Measurements from ENCODE around the gene DENND6A.

Gene DENND6A

DNA sequence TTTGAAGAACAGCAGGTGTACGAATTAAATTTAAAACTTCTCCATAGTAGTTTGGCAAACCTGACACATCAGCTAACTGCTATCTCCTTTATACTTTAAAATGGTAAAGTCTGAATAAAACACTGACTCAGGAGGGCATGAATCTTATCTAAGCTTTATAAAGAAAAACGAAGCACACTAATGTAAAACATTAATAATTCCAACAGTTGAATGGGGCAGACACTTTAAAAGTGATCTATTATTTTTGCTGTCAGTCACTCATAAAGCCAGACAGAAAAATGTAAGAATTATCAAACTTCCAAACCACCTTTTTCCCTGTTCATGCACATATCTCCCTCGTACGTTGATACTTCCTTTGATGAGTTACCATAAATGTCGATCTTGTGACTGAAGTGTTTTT, 98.3 kb downstream of the DENND6A start:
- no peak for DNase-seq (ENCODE audit: low spot score)
- TF ChIP-seq, protein P1, sequence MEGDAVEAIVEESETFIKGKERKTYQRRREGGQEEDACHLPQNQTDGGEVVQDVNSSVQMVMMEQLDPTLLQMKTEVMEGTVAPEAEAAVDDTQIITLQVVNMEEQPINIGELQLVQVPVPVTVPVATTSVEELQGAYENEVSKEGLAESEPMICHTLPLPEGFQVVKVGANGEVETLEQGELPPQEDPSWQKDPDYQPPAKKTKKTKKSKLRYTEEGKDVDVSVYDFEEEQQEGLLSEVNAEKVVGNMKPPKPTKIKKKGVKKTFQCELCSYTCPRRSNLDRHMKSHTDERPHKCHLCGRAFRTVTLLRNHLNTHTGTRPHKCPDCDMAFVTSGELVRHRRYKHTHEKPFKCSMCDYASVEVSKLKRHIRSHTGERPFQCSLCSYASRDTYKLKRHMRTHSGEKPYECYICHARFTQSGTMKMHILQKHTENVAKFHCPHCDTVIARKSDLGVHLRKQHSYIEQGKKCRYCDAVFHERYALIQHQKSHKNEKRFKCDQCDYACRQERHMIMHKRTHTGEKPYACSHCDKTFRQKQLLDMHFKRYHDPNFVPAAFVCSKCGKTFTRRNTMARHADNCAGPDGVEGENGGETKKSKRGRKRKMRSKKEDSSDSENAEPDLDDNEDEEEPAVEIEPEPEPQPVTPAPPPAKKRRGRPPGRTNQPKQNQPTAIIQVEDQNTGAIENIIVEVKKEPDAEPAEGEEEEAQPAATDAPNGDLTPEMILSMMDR (IDR thresholded peaks at IDR 0.05; ENCODE audit: extremely low read depth, missing control alignments), result no peak

DNA sequence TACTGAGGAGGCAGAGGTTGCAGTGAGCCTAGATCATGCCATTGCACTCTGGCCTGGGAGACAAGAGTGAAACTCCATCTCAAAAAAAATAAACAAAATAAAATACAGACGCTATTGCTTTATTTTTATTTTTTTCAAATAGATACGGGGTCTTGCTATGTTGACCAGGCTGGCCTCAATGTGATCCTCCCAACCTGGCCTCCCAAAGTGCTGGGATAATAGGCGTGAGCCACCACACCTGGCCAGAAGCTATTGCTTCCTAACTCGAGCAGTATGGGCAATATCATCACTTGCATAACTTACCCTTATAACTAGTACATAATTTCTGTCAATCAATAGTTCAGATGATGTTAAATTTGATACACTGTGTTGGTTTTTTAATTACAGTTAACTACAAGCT, 98.7 kb downstream of the DENND6A start:
- TF ChIP-seq, protein P1 (IDR thresholded peaks at IDR 0.05; ENCODE audit: extremely low read depth, missing control alignments), result no peak
- DNase-seq (ENCODE audit: low spot score), result no peak

DNA sequence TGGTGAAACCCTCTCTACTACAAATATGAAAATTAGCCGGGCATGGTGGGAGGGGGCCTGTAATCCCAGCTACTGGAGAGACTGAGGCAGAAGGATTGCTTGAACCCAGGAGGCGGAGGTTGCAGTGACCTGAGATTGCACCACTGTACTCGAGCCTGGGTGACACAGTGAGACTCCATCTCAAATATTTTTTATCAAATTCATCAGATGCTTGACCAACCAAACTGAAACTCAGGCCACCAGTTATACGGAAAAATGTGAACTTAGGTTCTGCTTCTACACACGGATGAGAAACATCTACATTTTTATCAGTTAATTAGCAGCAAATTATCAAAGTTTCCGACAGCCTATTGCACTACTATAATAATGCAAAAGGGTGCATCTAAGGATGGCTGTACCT, 100.6 kb downstream of the DENND6A start:
- DNase-seq (ENCODE audit: low spot score), result no peak
- TF ChIP-seq, protein P1 (IDR thresholded peaks at IDR 0.05; ENCODE audit: extremely low read depth, missing control alignments), result no peak

DNA sequence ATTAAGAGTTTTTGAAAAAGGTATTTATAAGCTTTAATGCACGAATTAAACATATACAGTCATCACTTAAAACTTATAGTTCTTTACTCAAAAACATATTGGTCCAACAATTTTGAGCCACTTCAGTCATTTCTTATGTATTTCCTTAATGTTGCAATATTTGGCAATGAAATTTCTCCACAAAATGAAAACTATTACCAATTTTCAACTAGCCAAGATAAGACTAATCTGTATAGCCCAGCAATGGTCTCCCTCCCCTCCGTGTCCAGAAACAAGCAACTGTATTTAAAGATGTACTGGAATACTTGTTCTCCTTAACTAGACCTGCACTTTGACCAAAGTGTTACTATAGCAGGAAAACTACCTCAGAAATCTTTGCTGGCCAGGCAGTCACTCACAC, 105.0 kb downstream of the DENND6A start:
- TF ChIP-seq, protein P1 (IDR thresholded peaks at IDR 0.05; ENCODE audit: extremely low read depth, missing control alignments), result no peak

DNA sequence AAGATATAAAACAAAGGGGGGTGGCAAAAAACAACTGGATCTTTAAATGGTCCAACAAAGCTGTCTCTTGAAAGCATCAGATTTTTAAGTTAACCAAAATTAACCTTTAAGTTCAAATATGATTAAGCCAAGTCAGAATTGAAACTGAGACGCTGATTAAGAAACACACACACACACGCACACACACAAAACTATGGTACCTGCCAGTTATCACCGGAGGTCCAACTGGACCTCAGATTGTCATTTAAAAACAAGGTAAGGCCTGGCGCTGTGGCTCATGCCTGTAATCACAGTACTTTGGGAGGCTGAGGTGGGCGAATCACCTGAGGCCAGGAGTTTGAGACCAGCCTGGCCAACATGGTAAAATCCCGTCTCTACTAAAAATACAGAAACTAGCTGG, 106.1 kb downstream of the DENND6A start:
- TF ChIP-seq, protein P1 (IDR thresholded peaks at IDR 0.05; ENCODE audit: extremely low read depth, missing control alignments), result no peak
- DNase-seq (ENCODE audit: low spot score), result no peak

More for the DNA sequence above, 105.0 kb downstream of the DENND6A start:
- no peak for DNase-seq (ENCODE audit: low spot score)

DNA sequence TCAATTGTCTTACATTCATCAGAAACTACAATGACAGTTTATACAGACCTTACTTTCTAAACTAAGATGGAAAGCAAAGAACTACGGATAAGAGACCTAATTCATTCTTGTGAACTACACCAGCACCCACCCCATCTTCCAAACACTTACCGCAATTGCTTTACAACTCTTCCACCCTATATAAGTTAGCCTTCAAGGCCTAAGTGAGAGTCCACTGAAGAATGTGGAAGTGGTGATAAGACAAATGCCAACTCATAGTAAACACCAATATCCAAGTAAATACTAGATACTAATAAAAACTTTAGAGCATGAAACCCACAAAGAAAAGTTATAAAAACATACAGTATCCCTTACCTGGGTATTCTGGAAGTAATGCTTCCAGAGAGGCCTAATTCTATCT, 109.3 kb downstream of the DENND6A start:
- TF ChIP-seq, protein P1 (IDR thresholded peaks at IDR 0.05; ENCODE audit: extremely low read depth, missing control alignments), result no peak
- DNase-seq (ENCODE audit: low spot score), result no peak

DNA sequence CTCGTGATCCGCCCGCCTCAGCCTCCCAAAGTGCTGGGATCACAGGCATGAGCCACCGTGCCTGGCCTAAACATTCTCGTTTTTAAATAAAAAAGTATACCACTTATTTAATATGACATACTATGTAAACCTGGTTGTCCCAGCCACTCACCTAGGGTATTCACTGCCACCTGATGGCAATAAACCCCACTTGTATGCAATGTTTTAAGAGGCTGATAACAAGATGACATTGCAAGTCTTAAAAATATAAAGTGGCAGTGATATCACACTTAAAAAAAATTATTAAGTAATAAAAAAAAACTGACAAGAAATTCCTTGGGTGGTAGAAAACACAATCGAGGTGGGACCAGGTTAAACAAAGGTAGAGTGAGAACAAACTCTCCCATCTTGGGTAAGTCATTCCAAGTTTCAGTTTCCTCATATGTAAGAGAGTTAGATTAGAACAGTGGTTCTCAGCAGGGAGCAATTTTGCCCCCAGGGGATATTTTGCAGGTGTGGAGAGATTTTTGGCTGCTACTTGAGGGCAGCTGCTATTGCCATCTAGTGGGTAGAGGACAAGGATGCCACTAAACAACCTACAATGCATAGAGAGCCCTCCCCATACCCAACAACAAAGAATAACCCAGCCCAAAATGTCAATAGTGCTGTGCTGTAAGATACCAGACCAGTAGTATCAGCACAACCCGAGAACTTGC, 110.3 kb downstream of the DENND6A start:
- TF ChIP-seq, protein P1 (IDR thresholded peaks at IDR 0.05; ENCODE audit: extremely low read depth, missing control alignments), result no peak

More for the DNA sequence above, 110.3 kb downstream of the DENND6A start:
- no peak for DNase-seq (ENCODE audit: low spot score)
